Right kidney (tissue), 1 donor: ENCODE results near the gene CD101.

ENCODE experiments used
- DNase-seq: peaks from one replicate; pipeline ENCODE4 v3.0.0-alpha.2; 2016

Gene CD101

GRCh38 chr1:117014209-117014608 is 12.6 kb downstream of the CD101 start:
- no peak for DNase-seq

GRCh38 chr1:117015724-117016123 is 14.2 kb downstream of the CD101 start:
- DNase-seq: no peak

- no peak for DNase-seq
These were observed 15.5 kb downstream of the CD101 start for GRCh38 chr1:117017062-117017461.

GRCh38 chr1:117017648-117018047 is 16.1 kb downstream of the CD101 start:
- DNase-seq: no peak

- no peak for DNase-seq
These were observed 19.1 kb downstream of the CD101 start for GRCh38 chr1:117020526-117021156.

- DNase-seq: no peak
These were observed 20.6 kb downstream of the CD101 start for GRCh38 chr1:117022114-117022513.

GRCh38 chr1:117025568-117025967 is 24.0 kb downstream of the CD101 start:
- no peak for DNase-seq

- no peak for DNase-seq
These were observed 24.8 kb downstream of the CD101 start for GRCh38 chr1:117026361-117026760.

- DNase-seq: no peak
These were observed 28.1 kb downstream of the CD101 start for GRCh38 chr1:117029685-117030084.

- no peak for DNase-seq
These were observed 28.8 kb downstream of the CD101 start for GRCh38 chr1:117030271-117030877.

GRCh38 chr1:117032266-117032665 is 30.7 kb downstream of the CD101 start:
- no peak for DNase-seq

GRCh38 chr1:117032681-117033539 is 31.4 kb downstream of the CD101 start:
- no peak for DNase-seq

- no peak for DNase-seq
These were observed 32.2 kb downstream of the CD101 start for GRCh38 chr1:117033772-117034171.

GRCh38 chr1:117034791-117035290 is 33.3 kb downstream of the CD101 start:
- DNase-seq: no peak

GRCh38 chr1:117036018-117036461 is 34.5 kb downstream of the CD101 start:
- peak; percentile 54 for DNase-seq

GRCh38 chr1:117037802-117038201 is 36.2 kb downstream of the CD101 start:
- no peak for DNase-seq

GRCh38 chr1:117038236-117038635 is 36.7 kb downstream of the CD101 start:
- DNase-seq: no peak

- no peak for DNase-seq
These were observed 42.7 kb downstream of the CD101 start for GRCh38 chr1:117044217-117044616.

GRCh38 chr1:117045644-117046043 is 44.1 kb downstream of the CD101 start:
- no peak for DNase-seq

GRCh38 chr1:117046781-117047180 is 45.2 kb downstream of the CD101 start:
- no peak for DNase-seq

GRCh38 chr1:117047271-117047670 is 45.7 kb downstream of the CD101 start:
- DNase-seq: no peak

- DNase-seq: no peak
These were observed 48.3 kb downstream of the CD101 start for GRCh38 chr1:117049857-117050256.
